ENCODE results near the gene ERN1. TPM values are rescaled to one million over a fixed set of nuclear protein-coding genes. Genes with fewer than 3 reads are reported as not detected.
A peak's percentile ranks its signal among the peaks of the same experiment; 100 is the strongest.

The ERN1 gene
- total RNA-seq, 2 donors from 2014 or later, result 63.3 to 77.1 TPM

- intact Hi-C loops (cut with DNase I), result no loop called here
- peak; percentile 30 for ATAC-seq
Observed at GRCh38 chr17:64006361-64007088, 123.4 kb downstream of the ERN1 start.

GRCh38 chr17:64005734-64006167, 124.2 kb downstream of the ERN1 start:
- Histone ChIP-seq H3K36me3 (replicated peaks in 1 of 2; ENCODE audit: insufficient read depth in 1 of 2, low read depth in 2 of 2) (no peaks in the 10 kb centered on the region), H3K27ac (no peak overlapping the region), H3K27me3 (no peaks in the 10 kb centered on the region), H3K4me3 (no peak overlapping the region), H3K4me1 (no peaks in the 10 kb centered on the region), H3K9me3 (no peaks in the 10 kb centered on the region)
- WGBS, 2 donors, result 45 to 86% methylated on average over 2 to 6 of the region's 6 CpGs
- ATAC-seq (no peak), DNase-seq (peak in 3 of 4 donors; percentile 48 to 54 (median 48))
- TF ChIP-seq POLR2A (IDR thresholded peaks at IDR 0.05), result no peak
- no peak for TF ChIP-seq CTCF (IDR thresholded peaks at IDR 0.05)
- intact Hi-C loops (cut with DNase I), result no loop called here

More at GRCh38 chr17:64006361-64007088, 123.4 kb downstream of the ERN1 start:
- Histone ChIP-seq H3K36me3 (replicated peaks in 1 of 2; ENCODE audit: insufficient read depth in 1 of 2, low read depth in 2 of 2) (no peaks in the 10 kb centered on the region), H3K4me3 (no peak overlapping the region), H3K27ac (no peak overlapping the region), H3K9me3 (no peaks in the 10 kb centered on the region), H3K4me1 (no peaks in the 10 kb centered on the region), H3K27me3 (no peaks in the 10 kb centered on the region)
- peak in 2 of 4 donors; percentile 36 to 37 for DNase-seq
- TF ChIP-seq POLR2A (IDR thresholded peaks at IDR 0.05) (no peak), CTCF (IDR thresholded peaks at IDR 0.05) (no peak)
- 73 to 78% methylated on average over 10 to 13 of the region's 13 CpGs for WGBS, 2 donors

- no peak overlapping the region for H3K4me3 ChIP-seq
- H3K4me1 ChIP-seq, result no peaks in the 10 kb centered on the region
- intact Hi-C loops (cut with DNase I), result no loop called here
Observed at GRCh38 chr17:64004903-64005733, 124.8 kb downstream of the ERN1 start.

GRCh38 chr17:64004218-64004770, 125.7 kb downstream of the ERN1 start:
- no peaks in the 10 kb centered on the region for H3K9me3 ChIP-seq
- intact Hi-C loops (cut with DNase I), result no loop called here
- H3K4me1 ChIP-seq, result no peaks in the 10 kb centered on the region
- no peaks in the 10 kb centered on the region for H3K36me3 ChIP-seq (replicated peaks in 1 of 2; ENCODE audit: insufficient read depth in 1 of 2, low read depth in 2 of 2)
- 88 to 89% methylated on average over 7 of the region's 7 CpGs for whole genome bisulfite sequencing, 2 donors
- TF ChIP-seq CTCF (IDR thresholded peaks at IDR 0.05), result no peak
- no peak for TF ChIP-seq POLR2A (IDR thresholded peaks at IDR 0.05)
- DNase-seq (no peak), ATAC-seq (no peak)
- no peak overlapping the region for H3K27ac ChIP-seq
- H3K27me3 ChIP-seq, result no peaks in the 10 kb centered on the region
- H3K4me3 ChIP-seq, result no peak overlapping the region

More at GRCh38 chr17:64004903-64005733, 124.8 kb downstream of the ERN1 start:
- TF ChIP-seq CTCF (IDR thresholded peaks at IDR 0.05) (no peak), POLR2A (IDR thresholded peaks at IDR 0.05) (no peak)
- Histone ChIP-seq H3K36me3 (replicated peaks in 1 of 2; ENCODE audit: insufficient read depth in 1 of 2, low read depth in 2 of 2) (no peaks in the 10 kb centered on the region), H3K9me3 (no peaks in the 10 kb centered on the region), H3K27ac (no peak overlapping the region), H3K27me3 (no peaks in the 10 kb centered on the region)
- no peak for ATAC-seq
- WGBS, 2 donors, result 72 to 90% methylated on average over 10 to 18 of the region's 19 CpGs
- no peak for DNase-seq

Data from body of pancreas (tissue), 4 donors.